Upper lobe of left lung (tissue), 4 donors: Measurements from ENCODE around the gene F13A1.

Source experiments
- POLR2A ChIP-seq, 4 donors: fragments of 450-650 bp; IDR thresholded peaks; one replicate each; pipeline ENCODE4 v1.5.1; 2016 to 2017; ENCODE audit warnings: antibody characterized with exemption in 4 of 4, mild to moderate bottlenecking in 2 of 4
- POLR2AphosphoS5 ChIP-seq, 2 donors: sonication (generic); formaldehyde crosslinking; IDR thresholded peaks; one replicate each; pipeline ENCODE4 v1.5.1; 2017; ENCODE audit warnings: antibody characterized with exemption in 2 of 2
- TF ChIP-seq, protein P1 (sequence below), 6 experiments: fragments of 450-650 bp in 4 of 6; fragments of 200-600 bp in 2 of 6; sonication (generic) in 2 of 6; IDR thresholded peaks; one replicate each; pipeline ENCODE4 v1.5.1; 2016 to 2019; ENCODE audit warnings: antibody characterized with exemption in 6 of 6

- TF ChIP-seq, protein P1, sequence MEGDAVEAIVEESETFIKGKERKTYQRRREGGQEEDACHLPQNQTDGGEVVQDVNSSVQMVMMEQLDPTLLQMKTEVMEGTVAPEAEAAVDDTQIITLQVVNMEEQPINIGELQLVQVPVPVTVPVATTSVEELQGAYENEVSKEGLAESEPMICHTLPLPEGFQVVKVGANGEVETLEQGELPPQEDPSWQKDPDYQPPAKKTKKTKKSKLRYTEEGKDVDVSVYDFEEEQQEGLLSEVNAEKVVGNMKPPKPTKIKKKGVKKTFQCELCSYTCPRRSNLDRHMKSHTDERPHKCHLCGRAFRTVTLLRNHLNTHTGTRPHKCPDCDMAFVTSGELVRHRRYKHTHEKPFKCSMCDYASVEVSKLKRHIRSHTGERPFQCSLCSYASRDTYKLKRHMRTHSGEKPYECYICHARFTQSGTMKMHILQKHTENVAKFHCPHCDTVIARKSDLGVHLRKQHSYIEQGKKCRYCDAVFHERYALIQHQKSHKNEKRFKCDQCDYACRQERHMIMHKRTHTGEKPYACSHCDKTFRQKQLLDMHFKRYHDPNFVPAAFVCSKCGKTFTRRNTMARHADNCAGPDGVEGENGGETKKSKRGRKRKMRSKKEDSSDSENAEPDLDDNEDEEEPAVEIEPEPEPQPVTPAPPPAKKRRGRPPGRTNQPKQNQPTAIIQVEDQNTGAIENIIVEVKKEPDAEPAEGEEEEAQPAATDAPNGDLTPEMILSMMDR (IDR thresholded peaks at IDR 0.05): no peak
- no peak for TF ChIP-seq POLR2AphosphoS5 (IDR thresholded peaks at IDR 0.05)
- no peak for TF ChIP-seq POLR2A (IDR thresholded peaks at IDR 0.05)
Measured at GRCh38 chr6:6234963-6235362, 85.5 kb downstream of the F13A1 start.
